DND-41 (cell line): ENCODE results near the gene CLP1.
A peak's percentile ranks its signal among the peaks of the same experiment; 100 is the strongest.

Experiments
- ATAC-seq: fragments of 200-7000 bp; cut with Tn5 transposase; 3 replicates; pipeline ENCODE4 v1.9.1; 2021; ENCODE audit warnings: low read depth; ENCODE audit not compliant: insufficient read depth
- DNase-seq: peaks from one replicate; pipeline ENCODE4 v3.0.0-alpha.2; 2020
- H2AFZ ChIP-seq: 2 replicates; pipeline ENCODE4 v1.6.0; 2012; ENCODE audit warnings: low read depth, low read length
- H3K27ac ChIP-seq: 2 replicates; pipeline ENCODE4 v1.5.1; 2012; ENCODE audit warnings: low read length, inconsistent platforms
- H3K27me3 ChIP-seq: fragments of 200-600 bp; sonication (generic); 2 replicates; pipeline ENCODE4 v1.6.0; 2012; ENCODE audit warnings: low read length, mild to moderate bottlenecking, inconsistent platforms; ENCODE audit not compliant: insufficient read depth, poor library complexity
- H3K36me3 ChIP-seq: 2 replicates; pipeline ENCODE4 v1.5.1; 2012; ENCODE audit warnings: low read length, inconsistent platforms; ENCODE audit not compliant: insufficient read depth
- H3K4me1 ChIP-seq: 2 replicates; pipeline ENCODE4 v1.5.1; 2012; ENCODE audit warnings: mild to moderate bottlenecking, low read length; ENCODE audit not compliant: insufficient read depth
- H3K4me2 ChIP-seq: 2 replicates; pipeline ENCODE4 v1.6.0; 2012; ENCODE audit warnings: mild to moderate bottlenecking, moderate library complexity, low read length, inconsistent platforms; ENCODE audit not compliant: insufficient read depth
- H3K4me3 ChIP-seq, 2 experiments: fragments of 200-600 bp in 1 of 2; shearing (Covaris generic) in 1 of 2; 2 replicates each; pipeline ENCODE4 v1.5.1; 2012 to 2016; ENCODE audit warnings: inconsistent platforms in 2 of 2, low read length in 2 of 2, mild to moderate bottlenecking in 2 of 2, low read depth in 1 of 2, moderate library complexity in 1 of 2
- H3K79me2 ChIP-seq: 2 replicates; pipeline ENCODE4 v1.6.0; 2012; ENCODE audit warnings: low read length, inconsistent platforms; ENCODE audit not compliant: insufficient read depth
- H3K9ac ChIP-seq: 2 replicates; pipeline ENCODE4 v1.6.0; 2012; ENCODE audit warnings: low read depth, mild to moderate bottlenecking, inconsistent platforms, low read length, moderate library complexity
- H3K9me3 ChIP-seq: 2 replicates; pipeline ENCODE4 v1.5.1; 2012; ENCODE audit warnings: low read length, moderate library complexity, mild to moderate bottlenecking, inconsistent platforms; ENCODE audit not compliant: insufficient read depth, severe bottlenecking
- H4K20me1 ChIP-seq: 2 replicates; pipeline ENCODE4 v1.6.0; 2012; ENCODE audit warnings: low read length; ENCODE audit not compliant: insufficient read depth
- EZH2 ChIP-seq: IDR thresholded peaks from 3 replicates; pipeline ENCODE4 v1.6.1; 2012; ENCODE audit warnings: borderline replicate concordance, low read depth, mild to moderate bottlenecking, moderate library complexity, low read length, inconsistent platforms; ENCODE audit not compliant: severe bottlenecking
- TF ChIP-seq, protein P1 (sequence below): IDR thresholded peaks from 2 replicates; pipeline ENCODE4 v1.5.1; 2012; ENCODE audit warnings: borderline replicate concordance, low read length, moderate library complexity, mild to moderate bottlenecking; ENCODE audit not compliant: poor library complexity, severe bottlenecking; ENCODE audit errors: extremely low read depth

The CLP1 gene

DNA sequence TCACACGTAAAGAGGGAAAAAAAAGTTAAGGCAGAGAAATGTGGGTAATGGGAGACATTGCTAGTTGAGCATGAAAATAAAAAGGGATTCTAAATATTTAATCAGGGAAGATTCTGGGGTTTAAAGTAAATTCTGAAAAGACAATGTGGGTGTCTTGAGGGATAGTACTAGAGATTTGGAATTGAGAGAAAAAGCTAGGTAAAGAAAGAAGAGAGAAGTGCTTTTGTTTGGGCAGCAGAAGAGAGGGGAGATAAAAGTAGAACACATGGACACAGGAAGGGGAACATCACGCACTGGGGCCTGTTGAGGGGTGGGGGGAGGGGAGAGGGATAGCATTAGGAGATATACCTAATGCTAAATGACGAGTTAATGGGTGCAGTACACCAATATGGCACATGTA, 4.4 kb upstream of the CLP1 start:
- Histone ChIP-seq H3K4me2 (no peak overlapping the region), H2AFZ (peak overlapping the region; percentile 46; the same call in 1 of the 2 replicates), H4K20me1 (0 out of 2 replicates have a peak, but pooled peaks cover 4% of the 10 kb centered on the region), H3K79me2 (peaks cover 6% of the 10 kb centered on the region), H3K9ac (no peak overlapping the region), H3K4me3 (no peak overlapping the region), H3K36me3 (no peaks in the 10 kb centered on the region), H3K4me1 (peaks cover 42% of the 10 kb centered on the region), H3K27ac (no peak overlapping the region), H3K27me3 (peaks cover 21% of the 10 kb centered on the region), H3K9me3 (no peaks in the 10 kb centered on the region)
- TF ChIP-seq EZH2 = no peak
- TF ChIP-seq, protein P1, sequence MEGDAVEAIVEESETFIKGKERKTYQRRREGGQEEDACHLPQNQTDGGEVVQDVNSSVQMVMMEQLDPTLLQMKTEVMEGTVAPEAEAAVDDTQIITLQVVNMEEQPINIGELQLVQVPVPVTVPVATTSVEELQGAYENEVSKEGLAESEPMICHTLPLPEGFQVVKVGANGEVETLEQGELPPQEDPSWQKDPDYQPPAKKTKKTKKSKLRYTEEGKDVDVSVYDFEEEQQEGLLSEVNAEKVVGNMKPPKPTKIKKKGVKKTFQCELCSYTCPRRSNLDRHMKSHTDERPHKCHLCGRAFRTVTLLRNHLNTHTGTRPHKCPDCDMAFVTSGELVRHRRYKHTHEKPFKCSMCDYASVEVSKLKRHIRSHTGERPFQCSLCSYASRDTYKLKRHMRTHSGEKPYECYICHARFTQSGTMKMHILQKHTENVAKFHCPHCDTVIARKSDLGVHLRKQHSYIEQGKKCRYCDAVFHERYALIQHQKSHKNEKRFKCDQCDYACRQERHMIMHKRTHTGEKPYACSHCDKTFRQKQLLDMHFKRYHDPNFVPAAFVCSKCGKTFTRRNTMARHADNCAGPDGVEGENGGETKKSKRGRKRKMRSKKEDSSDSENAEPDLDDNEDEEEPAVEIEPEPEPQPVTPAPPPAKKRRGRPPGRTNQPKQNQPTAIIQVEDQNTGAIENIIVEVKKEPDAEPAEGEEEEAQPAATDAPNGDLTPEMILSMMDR = no peak
- DNase-seq (no peak), ATAC-seq (no peak)

DNA sequence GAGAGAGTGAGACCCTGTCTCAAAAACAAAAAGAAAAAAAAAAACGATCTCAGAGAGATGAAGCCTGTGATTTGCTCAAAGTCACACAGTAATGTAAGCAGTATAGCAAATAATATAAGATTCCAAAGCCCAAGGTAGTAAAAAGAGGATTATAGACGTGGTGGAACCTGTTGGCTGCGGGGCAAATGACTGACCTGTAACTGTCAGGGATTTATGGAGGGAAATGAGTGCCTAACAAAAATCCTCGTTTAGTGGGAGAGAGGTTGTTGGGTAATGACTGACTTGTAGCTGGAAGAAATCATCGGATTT, 723 bp upstream of the CLP1 start:
- H4K20me1 ChIP-seq = 0 out of 2 replicates have a peak, but pooled peaks cover 11% of the 10 kb centered on the region
- TF ChIP-seq, protein P1 = no peak
- TF ChIP-seq EZH2 = no peak
- no peaks in the 10 kb centered on the region for H3K27me3 ChIP-seq
- peak overlapping the region; percentile 85 for H3K4me2 ChIP-seq
- H3K9ac ChIP-seq = peak overlapping the region; percentile 72
- H3K4me3 ChIP-seq = peak overlapping the region; percentile 88 to 94; a peak in 3 of 4 replicates
- DNase-seq (no peak), ATAC-seq (no peak)
- H3K27ac ChIP-seq = peak overlapping the region; percentile 94
- peaks cover 36% of the 10 kb centered on the region for H3K79me2 ChIP-seq
- H3K36me3 ChIP-seq = peaks cover 25% of the 10 kb centered on the region
- no peaks in the 10 kb centered on the region for H3K9me3 ChIP-seq
- H3K4me1 ChIP-seq = peaks cover 44% of the 10 kb centered on the region
- H2AFZ ChIP-seq = peak overlapping the region; percentile 99

DNA sequence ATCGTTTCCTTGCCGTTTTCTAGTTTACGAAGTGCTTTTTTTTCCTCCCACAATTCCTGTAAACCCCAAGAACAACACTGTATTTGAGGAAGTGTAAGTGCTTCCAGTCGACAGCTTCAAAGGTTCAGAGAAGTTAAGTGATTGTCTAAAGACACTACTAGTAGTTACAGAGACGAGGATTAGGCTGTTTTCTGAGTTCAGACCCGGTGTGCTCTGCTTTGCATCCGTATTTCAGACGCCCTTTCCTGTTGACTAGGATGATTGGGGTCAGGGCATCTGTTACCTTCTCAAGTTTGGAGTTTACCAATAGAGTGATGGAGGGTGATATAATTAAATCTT, 430 bp downstream of the CLP1 start:
- H3K9ac ChIP-seq = peak overlapping the region; percentile 72
- ATAC-seq = no peak

DNA sequence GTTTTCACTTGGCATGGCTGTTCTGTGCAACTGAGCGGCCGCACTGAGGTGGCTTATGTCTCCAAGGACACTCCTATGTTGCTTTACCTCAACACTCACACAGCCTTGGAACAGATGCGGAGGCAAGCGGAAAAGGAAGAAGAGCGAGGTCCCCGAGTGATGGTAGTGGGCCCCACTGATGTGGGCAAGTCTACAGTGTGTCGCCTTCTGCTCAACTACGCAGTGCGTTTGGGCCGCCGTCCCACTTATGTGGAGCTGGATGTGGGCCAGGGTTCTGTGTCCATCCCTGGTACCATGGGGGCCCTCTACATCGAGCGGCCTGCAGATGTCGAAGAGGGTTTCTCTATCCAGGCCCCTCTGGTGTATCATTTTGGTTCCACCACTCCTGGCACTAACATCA, 2.1 kb downstream of the CLP1 start:
- no peak overlapping the region for H2AFZ ChIP-seq
- no peak for ATAC-seq

More for the DNA sequence above, 430 bp downstream of the CLP1 start:
- Histone ChIP-seq H3K27ac (peak overlapping the region; percentile 94), H3K4me1 (peaks cover 36% of the 10 kb centered on the region), H2AFZ (peak overlapping the region; percentile 88), H3K27me3 (no peaks in the 10 kb centered on the region), H3K4me2 (peak overlapping the region; percentile 85), H4K20me1 (0 out of 2 replicates have a peak, but pooled peaks cover 11% of the 10 kb centered on the region), H3K4me3 (peak overlapping the region; percentile 88 to 94), H3K79me2 (peaks cover 36% of the 10 kb centered on the region), H3K36me3 (peaks cover 30% of the 10 kb centered on the region), H3K9me3 (no peaks in the 10 kb centered on the region)
- TF ChIP-seq, protein P1 = no peak
- TF ChIP-seq EZH2 = no peak
- DNase-seq = no peak

More for the DNA sequence above, 2.1 kb downstream of the CLP1 start:
- Histone ChIP-seq H3K4me1 (peaks cover 35% of the 10 kb centered on the region), H3K36me3 (peaks cover 30% of the 10 kb centered on the region), H3K4me3 (no peak overlapping the region), H3K27ac (no peak overlapping the region), H4K20me1 (0 out of 2 replicates have a peak, but pooled peaks cover 11% of the 10 kb centered on the region), H3K9ac (no peak overlapping the region), H3K27me3 (no peaks in the 10 kb centered on the region), H3K9me3 (no peaks in the 10 kb centered on the region), H3K4me2 (peak overlapping the region; percentile 5; the same call in 1 of the 2 replicates), H3K79me2 (peaks cover 36% of the 10 kb centered on the region)
- TF ChIP-seq, protein P1 = no peak
- TF ChIP-seq EZH2 = no peak
- no peak for DNase-seq
